ENCODE measurements around the gene C1QTNF4. TPM values are rescaled to one million over a fixed set of nuclear protein-coding genes. Genes with fewer than 3 reads are reported as not detected.

The C1QTNF4 gene
- total RNA-seq, 2 experiments from 2014 or later = 3.6 TPM; not detected in 1

DNA sequence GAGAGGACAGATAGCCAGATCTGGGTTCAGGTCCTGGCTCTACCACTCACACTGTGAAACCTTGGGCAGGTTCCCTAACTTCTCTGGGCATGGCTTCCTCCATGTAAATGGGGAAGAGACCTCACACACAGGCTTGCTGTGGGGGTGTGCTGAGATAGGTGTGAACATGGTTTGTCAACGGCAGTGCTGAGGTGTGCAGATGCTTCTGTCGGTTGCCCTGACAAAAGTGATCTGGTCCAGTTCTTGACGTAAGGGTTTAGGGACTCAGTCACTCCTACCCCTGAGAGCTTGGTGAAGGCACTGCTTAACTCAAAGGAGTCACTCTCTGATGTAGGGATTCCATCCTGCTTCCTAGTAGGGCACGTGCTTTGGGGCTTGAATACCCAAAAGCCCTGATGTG is 2.0 kb downstream of the C1QTNF4 start:
- H3K36me3 ChIP-seq (ENCODE audit: insufficient read depth, low read length) = no peaks in the 10 kb centered on the region
- no TSS peak for BruUV-seq (replicated peaks)
- H4K20me1 ChIP-seq (ENCODE audit: insufficient read depth, low read length) = no peaks in the 10 kb centered on the region
- ChIA-PET CTCF (ENCODE audit: unreplicated experiment) (no interaction called here), POLR2A (interaction anchor here (1.0 to 1.3 kb wide), 3 partner anchors 8 to 37 kb away, joined by 3 to 13 read pairs (median 4); partner anchors contain the start of genes KBTBD4 and NDUFS3)
- H3K4me2 ChIP-seq (ENCODE audit: low read length) = no peak overlapping the region
- no peak for TF ChIP-seq CTCF (conservative IDR thresholded peaks at IDR 0.05; ENCODE audit: low read length)
- TF ChIP-seq EZH2phosphoT487 (IDR thresholded peaks at IDR 0.05; ENCODE audit: borderline replicate concordance, low read depth, low read length) = no peak
- no peak overlapping the region for H2AFZ ChIP-seq (ENCODE audit: low read length)
- no peak for DNase-seq (ENCODE audit: low spot score)
- peaks cover 6% of the 10 kb centered on the region for H3K4me1 ChIP-seq (ENCODE audit: insufficient read depth, low read length, poor library complexity, severe bottlenecking)
- H3K9me2 ChIP-seq (ENCODE audit: insufficient read depth, low read length) = no peaks in the 10 kb centered on the region
- no peaks in the 10 kb centered on the region for H3K79me2 ChIP-seq (ENCODE audit: insufficient read depth, low read depth, low read length)
- H3K9me3 ChIP-seq (ENCODE audit: low read length) = no peaks in the 10 kb centered on the region
- intact Hi-C loops (cut with micrococcal nuclease; ENCODE audit: unreplicated experiment) = no loop called here
- H3K27ac ChIP-seq (ENCODE audit: low read depth, low read length, poor library complexity, severe bottlenecking) = no peak overlapping the region
- H3K4me3 ChIP-seq (ENCODE audit: low read depth, low read length, poor library complexity, severe bottlenecking) = no peak overlapping the region

GRCh38 chr11:47591764-47592163 is 2.4 kb downstream of the C1QTNF4 start:
- intact Hi-C loops (cut with micrococcal nuclease; ENCODE audit: unreplicated experiment) = no loop called here
- TF ChIP-seq EZH2phosphoT487 (IDR thresholded peaks at IDR 0.05; ENCODE audit: borderline replicate concordance, low read depth, low read length) (no peak), CTCF (conservative IDR thresholded peaks at IDR 0.05; ENCODE audit: low read length) (no peak)
- Histone ChIP-seq H3K27ac (ENCODE audit: low read depth, low read length, poor library complexity, severe bottlenecking) (no peak overlapping the region), H3K9me2 (ENCODE audit: insufficient read depth, low read length) (no peaks in the 10 kb centered on the region), H4K20me1 (ENCODE audit: insufficient read depth, low read length) (no peaks in the 10 kb centered on the region), H3K9me3 (ENCODE audit: low read length) (no peaks in the 10 kb centered on the region), H3K4me2 (ENCODE audit: low read length) (no peak overlapping the region), H3K4me1 (ENCODE audit: insufficient read depth, low read length, poor library complexity, severe bottlenecking) (peaks cover 6% of the 10 kb centered on the region), H2AFZ (ENCODE audit: low read length) (no peak overlapping the region), H3K4me3 (ENCODE audit: low read depth, low read length, poor library complexity, severe bottlenecking) (no peak overlapping the region), H3K79me2 (ENCODE audit: insufficient read depth, low read depth, low read length) (no peaks in the 10 kb centered on the region), H3K36me3 (ENCODE audit: insufficient read depth, low read length) (no peaks in the 10 kb centered on the region)
- no peak for DNase-seq (ENCODE audit: low spot score)
- CTCF ChIA-PET (ENCODE audit: unreplicated experiment) = no interaction called here
- no TSS peak for BruUV-seq (replicated peaks)
- POLR2A ChIA-PET = interaction anchor here (1.0 to 1.3 kb wide), 3 partner anchors 9 to 37 kb away, joined by 3 to 13 read pairs (median 4); partner anchors contain the start of genes KBTBD4 and NDUFS3

- POLR2A ChIA-PET = no interaction called here
Measured at GRCh38 chr11:47589977-47590861, 4.0 kb downstream of the C1QTNF4 start.

More at GRCh38 chr11:47589977-47590861, 4.0 kb downstream of the C1QTNF4 start:
- no peak for TF ChIP-seq EZH2phosphoT487 (IDR thresholded peaks at IDR 0.05; ENCODE audit: borderline replicate concordance, low read depth, low read length)
- no peak for TF ChIP-seq CTCF (conservative IDR thresholded peaks at IDR 0.05; ENCODE audit: low read length)
- Histone ChIP-seq H3K9me3 (ENCODE audit: low read length) (no peaks in the 10 kb centered on the region), H3K4me1 (ENCODE audit: insufficient read depth, low read length, poor library complexity, severe bottlenecking) (peaks cover 6% of the 10 kb centered on the region), H3K4me3 (ENCODE audit: low read depth, low read length, poor library complexity, severe bottlenecking) (no peak overlapping the region), H3K36me3 (ENCODE audit: insufficient read depth, low read length) (peaks cover 12% of the 10 kb centered on the region), H3K9me2 (ENCODE audit: insufficient read depth, low read length) (no peaks in the 10 kb centered on the region), H3K79me2 (ENCODE audit: insufficient read depth, low read depth, low read length) (no peaks in the 10 kb centered on the region), H4K20me1 (ENCODE audit: insufficient read depth, low read length) (no peaks in the 10 kb centered on the region), H3K4me2 (ENCODE audit: low read length) (no peak overlapping the region), H2AFZ (ENCODE audit: low read length) (no peak overlapping the region), H3K27ac (ENCODE audit: low read depth, low read length, poor library complexity, severe bottlenecking) (no peak overlapping the region)
- BruUV-seq (replicated peaks) = no TSS peak
- no peak for DNase-seq (ENCODE audit: low spot score)
- intact Hi-C loops (cut with micrococcal nuclease; ENCODE audit: unreplicated experiment) = no loop called here
- CTCF ChIA-PET (ENCODE audit: unreplicated experiment) = no interaction called here

Data from OCI-LY7 (cell line).